CD4-positive, CD25-positive, alpha-beta regulatory T cell (primary cell): ENCODE data around the gene DRICH1. TPM values are rescaled to one million over a fixed set of nuclear protein-coding genes. Genes with fewer than 3 reads are reported as not detected.

Source experiments
- ATAC-seq, 2 donors: fragments of 150-1000 bp; cut with Tn5 transposase; one replicate each; pipeline ENCODE4 v1.10.0; 2021; ENCODE audit warnings: low read depth in 2 of 2, moderate number of reproducible peaks in 2 of 2, moderate library complexity in 1 of 2
- DNase-seq, 3 donors: peaks; one replicate each; pipeline versions ENCODE4 v3.0.0 to v3.0.0-alpha.2; 2012 to 2022; ENCODE audit warnings: mixed read lengths in 1 of 3
- H3K27ac ChIP-seq: one replicate; pipeline ENCODE4 v1.7.0; 2013; ENCODE audit warnings: mild to moderate bottlenecking, low read length; ENCODE audit not compliant: insufficient read depth, poor library complexity, severe bottlenecking
- H3K27me3 ChIP-seq: one replicate; pipeline ENCODE4 v1.7.0; 2013; ENCODE audit warnings: low read length; ENCODE audit not compliant: control insufficient read depth, insufficient read depth
- H3K36me3 ChIP-seq: one replicate; pipeline ENCODE4 v1.7.0; 2013; ENCODE audit warnings: mild to moderate bottlenecking, low read length, moderate library complexity; ENCODE audit not compliant: control insufficient read depth, insufficient read depth
- H3K4me1 ChIP-seq: 2 replicates; pipeline ENCODE4 v1.7.0; 2013; ENCODE audit warnings: mild to moderate bottlenecking, low read length; ENCODE audit not compliant: insufficient read depth, control insufficient read depth, poor library complexity, severe bottlenecking
- H3K4me3 ChIP-seq: one replicate; pipeline ENCODE4 v1.7.0; 2013; ENCODE audit warnings: low read depth, mild to moderate bottlenecking, low read length, moderate library complexity
- H3K9me3 ChIP-seq, 2 experiments: 1 replicate in 1 of 2; 2 replicates in 1 of 2; pipeline ENCODE4 v1.7.0; 2013; ENCODE audit warnings: low read length in 2 of 2, mild to moderate bottlenecking in 1 of 2, moderate library complexity in 1 of 2; ENCODE audit not compliant: control insufficient read depth in 2 of 2
- H3K27ac Mint-ChIP-seq, 3 donors: one replicate each; pipeline ENCODE4 v1.8.0; 2020 to 2022; ENCODE audit warnings: mild to moderate bottlenecking in 3 of 3, mixed read lengths in 3 of 3, moderate library complexity in 2 of 3
- H3K27me3 Mint-ChIP-seq: one replicate; pipeline ENCODE4 v1.8.0; 2022; ENCODE audit warnings: mild to moderate bottlenecking, mixed read lengths
- H3K36me3 Mint-ChIP-seq: one replicate; pipeline ENCODE4 v1.8.0; 2020; ENCODE audit warnings: mixed read lengths
- H3K4me1 Mint-ChIP-seq, 4 donors: one replicate each; pipeline ENCODE4 v1.8.0; 2020 to 2022; ENCODE audit warnings: mixed read lengths in 4 of 4, mild to moderate bottlenecking in 1 of 4
- H3K4me3 Mint-ChIP-seq, 4 donors: one replicate each; pipeline ENCODE4 v1.8.0; 2020 to 2022; ENCODE audit warnings: mild to moderate bottlenecking in 4 of 4, mixed read lengths in 4 of 4, moderate library complexity in 3 of 4
- H3K9me3 Mint-ChIP-seq, 7 donors: one replicate each; pipeline ENCODE4 v1.8.0; 2020 to 2022; ENCODE audit warnings: mixed read lengths in 7 of 7, mild to moderate bottlenecking in 3 of 7, moderate library complexity in 2 of 7
- polyA plus RNA-seq, 4 donors: library from polyadenylated mRNA; unstranded; fragments of 300-500 nt; fragmentation: Illumina TruSeq; gene quantifications; one replicate each; pipeline ENCODE4 v1.2.3, GENCODE V29; 2021
- total RNA-seq: library from RNA; stranded (reverse); gene quantifications from one replicate; pipeline ENCODE4 v1.2.3, GENCODE V29; 2022

Gene DRICH1
- total and polyA plus RNA-seq, 5 donors from 2014 or later = 0.56 TPM; not detected in 4

- Mint-ChIP-seq H3K4me1 (no peaks in the 10 kb centered on the region), H3K27ac (peak overlapping the region in 1 of 3 donors; percentile 21), H3K9me3 (no peaks in the 10 kb centered on the region), H3K36me3 (peaks cover 34% of the 10 kb centered on the region), H3K4me3 (no peak overlapping the region), H3K27me3 (no peaks in the 10 kb centered on the region)
- H3K4me3 ChIP-seq = no peak overlapping the region
- no peak overlapping the region for H3K27ac ChIP-seq
- no peaks in the 10 kb centered on the region for H3K36me3 ChIP-seq
- ATAC-seq = no peak
- no peaks in the 10 kb centered on the region for H3K27me3 ChIP-seq
- DNase-seq = no peak
- H3K4me1 ChIP-seq = no peaks in the 10 kb centered on the region
- H3K9me3 ChIP-seq = no peaks in the 10 kb centered on the region
Measured at GRCh38 chr22:23621082-23621780, 10.9 kb downstream of the DRICH1 start.

GRCh38 chr22:23613193-23613972 is 18.7 kb downstream of the DRICH1 start:
- Histone ChIP-seq H3K36me3 (no peaks in the 10 kb centered on the region), H3K27me3 (no peaks in the 10 kb centered on the region), H3K4me3 (no peak overlapping the region), H3K4me1 (no peaks in the 10 kb centered on the region), H3K27ac (no peak overlapping the region), H3K9me3 (no peaks in the 10 kb centered on the region)
- peaks cover 27% of the 10 kb centered on the region for H3K36me3 Mint-ChIP-seq
- H3K27me3 Mint-ChIP-seq = no peaks in the 10 kb centered on the region
- DNase-seq (no peak), ATAC-seq (no peak)
- H3K4me1 Mint-ChIP-seq = no peaks in the 10 kb centered on the region
- no peaks in the 10 kb centered on the region for H3K9me3 Mint-ChIP-seq
- H3K4me3 Mint-ChIP-seq = no peak overlapping the region
- no peak overlapping the region for H3K27ac Mint-ChIP-seq

GRCh38 chr22:23609983-23610781 is 21.9 kb downstream of the DRICH1 start:
- Histone ChIP-seq H3K4me1 (no peaks in the 10 kb centered on the region), H3K27ac (no peak overlapping the region), H3K36me3 (no peaks in the 10 kb centered on the region), H3K9me3 (no peaks in the 10 kb centered on the region), H3K27me3 (no peaks in the 10 kb centered on the region), H3K4me3 (no peak overlapping the region)
- H3K36me3 Mint-ChIP-seq = peaks cover 18% of the 10 kb centered on the region
- H3K4me3 Mint-ChIP-seq = no peak overlapping the region
- ATAC-seq = no peak
- no peaks in the 10 kb centered on the region for H3K9me3 Mint-ChIP-seq
- H3K27me3 Mint-ChIP-seq = no peaks in the 10 kb centered on the region
- no peaks in the 10 kb centered on the region for H3K4me1 Mint-ChIP-seq
- peak overlapping the region in 2 of 3 donors; percentile 22 to 71 for H3K27ac Mint-ChIP-seq
- DNase-seq = peak in 1 of 3 donors; percentile 34

GRCh38 chr22:23608583-23608982 is 23.5 kb downstream of the DRICH1 start:
- Histone ChIP-seq H3K36me3 (no peaks in the 10 kb centered on the region), H3K27me3 (no peaks in the 10 kb centered on the region), H3K9me3 (no peaks in the 10 kb centered on the region), H3K4me3 (no peak overlapping the region), H3K4me1 (no peaks in the 10 kb centered on the region), H3K27ac (no peak overlapping the region)
- H3K36me3 Mint-ChIP-seq = peaks cover 11% of the 10 kb centered on the region
- H3K27ac Mint-ChIP-seq = no peak overlapping the region
- DNase-seq (no peak), ATAC-seq (no peak)
- H3K4me1 Mint-ChIP-seq = no peaks in the 10 kb centered on the region
- no peaks in the 10 kb centered on the region for H3K9me3 Mint-ChIP-seq
- H3K4me3 Mint-ChIP-seq = no peak overlapping the region
- peaks cover 5% of the 10 kb centered on the region for H3K27me3 Mint-ChIP-seq

GRCh38 chr22:23606204-23607131 is 25.7 kb downstream of the DRICH1 start:
- peaks cover 5% of the 10 kb centered on the region for H3K27me3 Mint-ChIP-seq
- H3K9me3 Mint-ChIP-seq = no peaks in the 10 kb centered on the region
- H3K4me1 Mint-ChIP-seq = no peaks in the 10 kb centered on the region
- Histone ChIP-seq H3K4me3 (no peak overlapping the region), H3K27ac (no peak overlapping the region), H3K36me3 (no peaks in the 10 kb centered on the region), H3K9me3 (no peaks in the 10 kb centered on the region), H3K27me3 (no peaks in the 10 kb centered on the region), H3K4me1 (no peaks in the 10 kb centered on the region)
- no peaks in the 10 kb centered on the region for H3K36me3 Mint-ChIP-seq
- no peak overlapping the region for H3K27ac Mint-ChIP-seq
- H3K4me3 Mint-ChIP-seq = no peak overlapping the region
- DNase-seq (no peak), ATAC-seq (no peak)

- no peak overlapping the region for H3K4me3 Mint-ChIP-seq
- H3K36me3 Mint-ChIP-seq = no peaks in the 10 kb centered on the region
- H3K4me1 Mint-ChIP-seq = no peaks in the 10 kb centered on the region
- Histone ChIP-seq H3K36me3 (no peaks in the 10 kb centered on the region), H3K27ac (no peak overlapping the region), H3K9me3 (no peaks in the 10 kb centered on the region), H3K4me3 (no peak overlapping the region), H3K27me3 (no peaks in the 10 kb centered on the region), H3K4me1 (no peaks in the 10 kb centered on the region)
- DNase-seq = no peak
- no peak for ATAC-seq
- H3K27ac Mint-ChIP-seq = no peak overlapping the region
- H3K9me3 Mint-ChIP-seq = no peaks in the 10 kb centered on the region
- H3K27me3 Mint-ChIP-seq = peaks cover 9% of the 10 kb centered on the region
Measured at GRCh38 chr22:23604939-23605712, 27.0 kb downstream of the DRICH1 start.
